ENCODE measurements around the gene ALDH1A2. TPM values are rescaled to one million over a fixed set of nuclear protein-coding genes. Genes with fewer than 3 reads are reported as not detected.

ALDH1A2 gene
- total RNA-seq, 2 donors from 2014 or later = not detected

GRCh38 chr15:57922776-57923175, 142.7 kb downstream of the ALDH1A2 start:
- H3K4me3 Mint-ChIP-seq = no peak overlapping the region
- H3K9me3 Mint-ChIP-seq = no peaks in the 10 kb centered on the region
- H3K27ac Mint-ChIP-seq = no peak overlapping the region
- H3K4me1 Mint-ChIP-seq (ENCODE audit: low read depth in 2 of 2) = no peaks in the 10 kb centered on the region
- peaks cover 18 to 39% of the 10 kb centered on the region in 2 donors for H3K27me3 Mint-ChIP-seq
- ATAC-seq = no peak
- H3K36me3 Mint-ChIP-seq = no peaks in the 10 kb centered on the region
- DNase-seq (ENCODE audit: low spot score) = no peak

GRCh38 chr15:57921371-57921770, 144.1 kb downstream of the ALDH1A2 start:
- H3K27me3 Mint-ChIP-seq = peaks cover 17 to 39% of the 10 kb centered on the region in 2 donors
- no peaks in the 10 kb centered on the region for H3K36me3 Mint-ChIP-seq
- H3K27ac Mint-ChIP-seq = no peak overlapping the region
- DNase-seq (ENCODE audit: low spot score) = no peak
- H3K4me1 Mint-ChIP-seq (ENCODE audit: low read depth in 2 of 2) = no peaks in the 10 kb centered on the region
- no peaks in the 10 kb centered on the region for H3K9me3 Mint-ChIP-seq
- no peak for ATAC-seq
- no peak overlapping the region for H3K4me3 Mint-ChIP-seq

- Mint-ChIP-seq H3K27ac (no peak overlapping the region), H3K36me3 (no peaks in the 10 kb centered on the region), H3K27me3 (peaks cover 15 to 35% of the 10 kb centered on the region in 2 donors), H3K9me3 (no peaks in the 10 kb centered on the region), H3K4me3 (no peak overlapping the region), H3K4me1 (ENCODE audit: low read depth in 2 of 2) (no peaks in the 10 kb centered on the region)
- DNase-seq (ENCODE audit: low spot score) (no peak), ATAC-seq (no peak)
Observed at GRCh38 chr15:57920911-57921310, 144.6 kb downstream of the ALDH1A2 start.

- Mint-ChIP-seq H3K27me3 (peaks cover 15 to 29% of the 10 kb centered on the region in 2 donors), H3K9me3 (no peaks in the 10 kb centered on the region), H3K36me3 (no peaks in the 10 kb centered on the region), H3K4me1 (ENCODE audit: low read depth in 2 of 2) (no peaks in the 10 kb centered on the region), H3K27ac (no peak overlapping the region), H3K4me3 (no peak overlapping the region)
- DNase-seq (ENCODE audit: low spot score) (no peak), ATAC-seq (no peak)
Observed at GRCh38 chr15:57919754-57920153, 145.8 kb downstream of the ALDH1A2 start.

GRCh38 chr15:57917998-57918397, 147.5 kb downstream of the ALDH1A2 start:
- H3K9me3 Mint-ChIP-seq = no peaks in the 10 kb centered on the region
- H3K4me1 Mint-ChIP-seq (ENCODE audit: low read depth in 2 of 2) = no peaks in the 10 kb centered on the region
- peaks cover 15 to 37% of the 10 kb centered on the region in 2 donors for H3K27me3 Mint-ChIP-seq
- H3K4me3 Mint-ChIP-seq = no peak overlapping the region
- DNase-seq (ENCODE audit: low spot score) (no peak), ATAC-seq (no peak)
- no peak overlapping the region for H3K27ac Mint-ChIP-seq
- no peaks in the 10 kb centered on the region for H3K36me3 Mint-ChIP-seq

- Mint-ChIP-seq H3K27me3 (peaks cover 19 to 44% of the 10 kb centered on the region in 2 donors), H3K27ac (no peak overlapping the region), H3K4me1 (ENCODE audit: low read depth in 2 of 2) (no peaks in the 10 kb centered on the region), H3K4me3 (no peak overlapping the region), H3K36me3 (no peaks in the 10 kb centered on the region), H3K9me3 (no peaks in the 10 kb centered on the region)
- ATAC-seq (no peak), DNase-seq (ENCODE audit: low spot score) (no peak)
Observed at GRCh38 chr15:57916695-57917094, 148.8 kb downstream of the ALDH1A2 start.

GRCh38 chr15:57915827-57916531, 149.5 kb downstream of the ALDH1A2 start:
- Mint-ChIP-seq H3K4me3 (no peak overlapping the region), H3K27ac (no peak overlapping the region), H3K9me3 (no peaks in the 10 kb centered on the region), H3K27me3 (peaks cover 19 to 37% of the 10 kb centered on the region in 2 donors), H3K4me1 (ENCODE audit: low read depth in 2 of 2) (no peaks in the 10 kb centered on the region), H3K36me3 (no peaks in the 10 kb centered on the region)
- DNase-seq (ENCODE audit: low spot score) (no peak), ATAC-seq (no peak)

- DNase-seq (ENCODE audit: low spot score) (no peak), ATAC-seq (no peak)
- no peaks in the 10 kb centered on the region for H3K36me3 Mint-ChIP-seq
- peaks cover 19 to 27% of the 10 kb centered on the region in 2 donors for H3K27me3 Mint-ChIP-seq
- no peaks in the 10 kb centered on the region for H3K4me1 Mint-ChIP-seq (ENCODE audit: low read depth in 2 of 2)
- no peak overlapping the region for H3K27ac Mint-ChIP-seq
- no peaks in the 10 kb centered on the region for H3K9me3 Mint-ChIP-seq
- no peak overlapping the region for H3K4me3 Mint-ChIP-seq
Observed at GRCh38 chr15:57914350-57915055, 151.0 kb downstream of the ALDH1A2 start.

GRCh38 chr15:57911247-57911646, 154.3 kb downstream of the ALDH1A2 start:
- Mint-ChIP-seq H3K4me3 (no peak overlapping the region), H3K27ac (no peak overlapping the region), H3K36me3 (no peaks in the 10 kb centered on the region), H3K27me3 (peaks cover 19 to 39% of the 10 kb centered on the region in 2 donors), H3K9me3 (no peaks in the 10 kb centered on the region), H3K4me1 (ENCODE audit: low read depth in 2 of 2) (no peaks in the 10 kb centered on the region)
- DNase-seq (ENCODE audit: low spot score) = no peak
- ATAC-seq = no peak

GRCh38 chr15:57910672-57911071, 154.8 kb downstream of the ALDH1A2 start:
- H3K27ac Mint-ChIP-seq = no peak overlapping the region
- no peaks in the 10 kb centered on the region for H3K9me3 Mint-ChIP-seq
- H3K36me3 Mint-ChIP-seq = no peaks in the 10 kb centered on the region
- no peak for ATAC-seq
- no peak for DNase-seq (ENCODE audit: low spot score)
- H3K4me1 Mint-ChIP-seq (ENCODE audit: low read depth in 2 of 2) = no peaks in the 10 kb centered on the region
- peaks cover 19 to 45% of the 10 kb centered on the region in 2 donors for H3K27me3 Mint-ChIP-seq
- H3K4me3 Mint-ChIP-seq = no peak overlapping the region

GRCh38 chr15:57909388-57909787, 156.1 kb downstream of the ALDH1A2 start:
- ATAC-seq = no peak
- H3K36me3 Mint-ChIP-seq = no peaks in the 10 kb centered on the region
- H3K9me3 Mint-ChIP-seq = no peaks in the 10 kb centered on the region
- H3K27me3 Mint-ChIP-seq = peaks cover 22 to 54% of the 10 kb centered on the region in 2 donors
- no peaks in the 10 kb centered on the region for H3K4me1 Mint-ChIP-seq (ENCODE audit: low read depth in 2 of 2)
- no peak overlapping the region for H3K4me3 Mint-ChIP-seq
- DNase-seq (ENCODE audit: low spot score) = no peak
- no peak overlapping the region for H3K27ac Mint-ChIP-seq

GRCh38 chr15:57903626-57904025, 161.9 kb downstream of the ALDH1A2 start:
- no peaks in the 10 kb centered on the region for H3K4me1 Mint-ChIP-seq (ENCODE audit: low read depth in 2 of 2)
- no peaks in the 10 kb centered on the region for H3K36me3 Mint-ChIP-seq
- no peak for ATAC-seq
- no peaks in the 10 kb centered on the region for H3K9me3 Mint-ChIP-seq
- H3K27ac Mint-ChIP-seq = no peak overlapping the region
- H3K27me3 Mint-ChIP-seq = peaks cover 27 to 62% of the 10 kb centered on the region in 2 donors
- H3K4me3 Mint-ChIP-seq = no peak overlapping the region
- no peak for DNase-seq (ENCODE audit: low spot score)
